Activated CD4-positive, alpha-beta T cell treated with anti-CD3 and anti-CD28 coated beads, Interleukin-2, amount 50 U/mL, for 16 hours (primary cell): ENCODE results near the gene PTOV1.
"Not testable (repeated sequence)": the region's sequence is repeated elsewhere in the genome, so short reads cannot be mapped to it uniquely, and the experiment has no call there.

Experiments used
- DNase-seq: peaks from one replicate; pipeline ENCODE4 v3.0.0-alpha.2; 2020

Gene PTOV1

DNA sequence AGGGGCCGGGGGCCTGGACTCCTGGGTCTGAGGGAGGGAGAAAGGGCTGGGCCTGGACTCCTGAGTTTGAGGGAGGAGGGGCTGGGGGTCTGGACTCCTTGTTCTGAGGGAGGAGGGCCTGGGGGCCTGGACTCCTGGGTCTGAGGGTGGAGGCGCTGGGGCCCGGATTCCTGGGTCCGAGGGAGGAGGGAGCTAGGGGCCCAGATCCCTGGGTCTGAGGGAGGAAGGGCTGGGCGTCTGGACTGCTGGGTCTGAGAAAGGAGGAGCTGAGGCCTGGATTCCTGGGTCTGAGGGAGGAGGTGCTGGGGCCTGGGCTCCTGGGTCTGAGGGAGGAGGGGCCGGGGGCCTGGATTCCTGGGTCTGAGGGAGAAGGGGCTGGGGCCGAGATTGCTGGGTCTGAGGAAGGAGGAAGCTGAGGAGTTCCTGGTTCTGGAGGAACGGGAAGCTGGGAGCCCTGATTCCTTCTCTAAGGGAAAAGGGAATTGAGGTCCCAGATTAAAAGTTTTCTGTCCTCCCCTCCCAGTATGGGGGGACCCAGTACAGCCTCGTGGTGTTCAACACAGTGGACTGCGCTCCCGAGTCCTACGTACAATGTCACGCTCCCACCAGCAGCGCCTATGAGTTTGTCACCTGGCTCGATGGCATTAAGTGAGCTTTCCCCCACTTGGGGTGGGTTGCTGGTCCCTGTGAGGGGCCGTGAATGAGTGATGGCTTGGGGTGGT lies 32.1 kb upstream of the PTOV1 start:
- DNase-seq, result no peak

DNA sequence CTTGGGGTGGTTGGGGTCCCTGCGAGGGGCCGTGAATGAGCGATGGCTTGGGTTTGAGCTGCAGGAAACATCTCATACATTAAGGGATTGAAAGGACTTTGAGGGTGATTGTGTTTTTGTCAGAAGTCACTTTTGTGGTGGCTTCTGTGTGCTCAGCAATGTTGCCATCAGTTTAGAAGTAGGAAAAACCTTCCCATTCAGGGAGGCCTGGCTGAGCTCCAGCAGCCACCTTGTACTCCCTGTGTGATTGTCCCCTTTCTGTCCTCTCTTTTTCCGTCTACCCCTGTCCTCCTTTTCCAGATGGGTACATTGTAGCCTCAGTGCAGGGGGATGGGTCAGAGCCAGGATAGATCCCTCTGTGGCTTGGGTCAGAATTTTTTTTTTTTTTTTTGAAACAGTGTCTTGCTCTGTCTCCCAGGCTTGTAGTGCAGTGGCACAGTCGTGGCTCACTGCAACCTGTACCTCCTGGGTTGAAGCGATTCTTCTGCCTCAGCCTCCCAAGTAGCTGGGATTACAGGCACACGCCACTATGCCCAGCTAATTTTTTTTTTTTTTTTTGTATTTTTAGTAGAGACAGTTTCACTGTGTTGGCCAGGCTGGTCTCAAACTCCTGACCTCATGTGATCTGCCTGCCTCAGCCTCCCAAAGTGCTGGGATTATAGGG lies 31.4 kb upstream of the PTOV1 start:
- DNase-seq, result not testable (repeated sequence)

DNA sequence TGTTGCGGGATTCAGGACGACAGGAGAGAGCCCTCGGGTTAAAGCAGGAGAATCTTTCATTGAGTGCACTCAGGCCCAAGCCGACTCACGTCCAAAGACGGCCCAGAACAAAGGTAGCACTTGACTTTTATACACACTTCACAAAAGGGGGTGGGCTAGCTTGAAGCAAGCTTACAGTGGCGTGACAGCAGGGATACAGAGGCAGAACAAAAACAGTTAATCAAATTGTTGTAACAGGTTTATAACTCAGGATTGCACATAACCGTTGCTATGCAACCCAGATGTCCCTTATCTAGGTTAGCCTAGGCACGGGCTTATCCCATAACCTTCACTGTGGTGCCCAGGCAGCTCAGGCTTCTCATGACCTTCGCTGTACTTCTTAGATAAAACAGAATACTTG lies 30.8 kb upstream of the PTOV1 start:
- DNase-seq, result no peak

GRCh38 chr19:49823472-49823871 lies 27.5 kb upstream of the PTOV1 start:
- DNase-seq, result no peak

GRCh38 chr19:49824662-49825061 lies 26.3 kb upstream of the PTOV1 start:
- DNase-seq, result no peak

- DNase-seq, result no peak
These were observed 23.9 kb upstream of the PTOV1 start for GRCh38 chr19:49827034-49827433.

DNA sequence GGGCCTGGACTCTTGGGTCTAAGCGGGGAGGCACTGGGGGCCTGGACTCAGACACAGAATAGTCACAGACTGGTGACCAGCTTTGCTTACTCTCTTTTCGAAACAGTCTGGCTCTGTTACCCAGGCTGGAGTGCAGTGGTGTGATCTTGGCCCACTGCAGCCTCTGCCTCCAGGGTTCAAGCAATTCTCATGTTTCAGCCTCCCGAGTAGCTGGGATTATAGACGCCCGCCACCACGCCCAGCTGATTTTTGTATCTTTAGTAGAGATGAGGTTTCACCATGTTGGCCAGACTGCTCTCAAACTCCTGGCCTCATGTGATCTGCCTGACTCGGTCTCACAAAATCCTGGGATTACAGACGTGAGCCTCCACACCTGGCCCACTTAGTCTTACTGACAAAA lies 21.8 kb upstream of the PTOV1 start:
- DNase-seq, result no peak

DNA sequence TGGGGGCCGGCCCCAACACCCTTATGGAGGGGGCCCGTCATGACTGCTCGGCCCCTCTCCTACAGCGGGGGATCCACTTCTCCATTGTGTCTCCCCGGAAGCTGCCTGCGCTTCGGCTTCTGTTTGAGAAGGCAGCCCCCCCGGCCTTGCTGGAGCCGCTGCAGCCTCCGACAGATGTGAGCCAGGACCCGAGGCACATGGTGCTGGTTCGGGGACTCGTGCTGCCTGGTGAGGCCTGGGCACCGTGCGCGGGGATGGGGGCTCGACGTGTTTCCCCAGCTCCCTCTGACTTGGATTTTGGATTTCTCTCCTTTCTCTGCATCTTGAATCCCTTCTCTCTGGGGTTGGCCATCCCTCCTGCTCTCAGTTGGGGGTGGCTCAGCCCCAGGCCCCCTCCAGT lies 21.2 kb upstream of the PTOV1 start:
- DNase-seq, result no peak

DNA sequence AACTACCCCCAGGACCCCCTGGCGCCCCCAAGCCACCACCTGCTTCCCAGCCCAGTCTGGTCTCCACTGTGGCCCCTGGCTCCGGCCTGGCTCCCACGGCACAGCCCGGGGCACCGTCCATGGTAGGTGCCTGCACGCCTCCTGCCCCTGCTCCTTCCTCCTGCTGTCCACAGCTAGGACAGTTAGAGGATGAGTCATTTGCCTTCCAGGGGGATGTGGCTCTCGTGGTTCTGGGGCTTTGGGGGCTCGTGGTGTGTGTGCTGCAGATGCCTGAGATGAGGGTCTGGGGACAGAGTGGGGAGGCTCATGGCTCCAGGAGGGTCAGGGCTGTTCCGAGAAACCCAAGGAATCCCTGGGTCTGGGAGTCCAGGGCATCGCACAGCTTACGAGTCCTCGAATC lies 20.2 kb upstream of the PTOV1 start:
- DNase-seq, result no peak

- DNase-seq, result no peak
These were observed 19.4 kb upstream of the PTOV1 start for GRCh38 chr19:49831592-49831991.

DNA sequence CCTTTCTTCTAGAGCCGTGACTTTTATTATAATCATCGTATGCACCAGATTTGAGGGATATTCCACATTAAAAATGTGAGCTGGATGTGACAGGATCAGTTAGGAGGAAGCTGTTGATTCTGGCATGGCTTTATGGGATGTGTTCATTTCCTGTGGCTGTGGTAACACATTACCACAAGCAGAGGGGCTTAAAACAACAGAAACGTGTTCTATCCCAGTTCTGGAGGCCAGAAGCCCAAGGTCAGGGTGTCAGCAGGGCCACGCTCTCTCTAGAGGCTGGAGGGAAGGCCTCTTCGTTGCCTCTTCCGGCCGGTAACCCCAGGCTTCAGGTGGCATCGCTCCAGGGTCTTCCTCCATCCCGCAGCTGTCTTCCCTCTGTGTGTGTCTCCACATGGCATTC lies 18.4 kb upstream of the PTOV1 start:
- DNase-seq, result no peak

DNA sequence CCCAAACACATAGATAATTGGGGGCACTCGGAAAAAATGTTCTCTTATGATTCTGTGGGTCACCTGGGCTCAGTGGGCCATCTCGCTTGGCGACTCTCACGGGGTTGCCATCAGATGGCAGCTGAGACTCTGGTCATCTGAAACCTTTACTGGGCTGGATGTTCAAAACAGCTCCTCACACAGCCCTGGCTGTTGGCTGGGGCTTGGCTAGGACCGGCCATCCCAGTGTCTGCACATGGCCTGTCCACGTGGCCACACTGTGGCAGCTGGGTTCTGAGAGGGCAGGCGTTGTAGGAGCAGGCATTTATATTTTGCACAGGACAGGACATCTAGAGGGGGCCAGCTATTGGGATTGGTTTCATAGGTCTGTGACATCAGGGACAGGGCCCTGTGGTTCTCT lies 17.4 kb upstream of the PTOV1 start:
- no peak for DNase-seq

GRCh38 chr19:49835562-49835961 lies 15.4 kb upstream of the PTOV1 start:
- no peak for DNase-seq

GRCh38 chr19:49836176-49837008 lies 14.6 kb upstream of the PTOV1 start:
- no peak for DNase-seq

- DNase-seq, result no peak
These were observed 14.0 kb upstream of the PTOV1 start for GRCh38 chr19:49837009-49837310.

- DNase-seq, result no peak
These were observed 13.5 kb upstream of the PTOV1 start for GRCh38 chr19:49837425-49837824.

GRCh38 chr19:49838885-49839588 lies 11.9 kb upstream of the PTOV1 start:
- no peak for DNase-seq

DNA sequence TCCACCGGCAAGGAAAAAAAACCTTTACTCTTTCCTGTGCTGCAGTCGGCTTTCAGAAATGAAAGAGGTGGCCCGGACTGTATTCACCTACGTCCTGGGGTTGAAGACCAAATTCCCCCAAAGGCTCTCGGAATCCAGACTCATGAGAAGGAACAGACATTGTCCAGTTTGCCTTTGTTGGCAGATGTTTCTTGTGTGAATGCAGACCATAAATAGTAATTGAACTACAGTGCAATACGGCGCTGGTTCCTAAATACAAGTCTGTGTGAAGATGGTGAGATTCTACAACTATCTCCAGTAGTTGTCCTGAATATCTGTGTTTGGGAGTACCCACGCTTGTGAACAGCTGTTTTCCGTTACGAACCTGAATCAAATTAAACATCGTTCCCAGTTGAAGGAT lies 11.2 kb upstream of the PTOV1 start:
- DNase-seq, result no peak

DNA sequence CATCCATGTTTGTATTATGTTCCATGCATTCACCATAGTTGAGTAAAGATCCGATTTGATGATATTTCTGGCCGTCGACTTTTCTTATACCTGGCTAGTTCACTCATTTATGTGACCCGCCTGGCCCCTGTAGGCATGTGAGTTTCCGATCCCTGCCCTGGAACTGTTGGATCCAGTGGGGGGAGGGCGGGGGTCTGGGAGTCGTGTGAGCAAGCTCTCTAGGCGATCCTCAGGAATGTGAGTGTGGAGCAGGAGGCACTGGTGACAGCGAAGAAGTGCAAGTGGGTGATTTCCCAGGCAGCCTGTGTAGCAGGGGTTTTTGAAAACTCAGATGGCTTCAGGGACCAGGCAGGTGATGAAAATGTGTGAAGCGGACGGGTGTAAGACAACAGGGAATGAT lies 10.6 kb upstream of the PTOV1 start:
- no peak for DNase-seq

DNA sequence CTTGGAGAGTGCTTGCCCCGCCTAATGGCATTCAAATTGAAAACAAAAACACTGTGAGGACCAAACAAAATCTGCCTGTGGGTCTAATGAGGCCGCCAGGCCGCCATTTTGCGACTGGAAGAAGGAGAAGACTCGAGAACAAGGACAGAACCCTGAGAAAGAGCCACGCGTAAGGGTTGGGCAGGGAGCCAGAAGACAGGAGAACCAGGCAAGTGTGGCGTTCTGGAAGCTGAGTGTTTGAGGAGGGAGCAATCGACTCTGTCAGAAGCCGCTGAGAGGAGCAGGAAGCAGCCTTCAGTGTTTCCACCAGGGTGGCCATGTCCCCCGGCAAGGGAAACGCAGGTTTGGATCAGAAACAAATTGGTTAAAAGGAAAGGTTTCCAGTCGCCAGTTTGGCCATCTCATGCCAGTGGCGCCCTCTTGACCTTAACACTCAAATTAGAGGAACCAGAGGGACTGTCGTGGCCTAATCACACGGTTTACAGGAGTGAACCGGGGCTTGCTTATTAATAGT lies 10.2 kb upstream of the PTOV1 start:
- DNase-seq, result no peak

GRCh38 chr19:49843265-49843664 lies 7.7 kb upstream of the PTOV1 start:
- no peak for DNase-seq

- no peak for DNase-seq
These were observed 6.5 kb upstream of the PTOV1 start for GRCh38 chr19:49844138-49845095.
